NCI-H146 (cell line): ENCODE measurements around the gene KCNAB1.
A peak's percentile ranks its signal among the peaks of the same experiment; 100 is the strongest.

Experiments
- DNase-seq: peaks from one replicate; lab custom pipeline; 2025; lab: John Stamatoyannopoulos, UW

Gene KCNAB1

DNA sequence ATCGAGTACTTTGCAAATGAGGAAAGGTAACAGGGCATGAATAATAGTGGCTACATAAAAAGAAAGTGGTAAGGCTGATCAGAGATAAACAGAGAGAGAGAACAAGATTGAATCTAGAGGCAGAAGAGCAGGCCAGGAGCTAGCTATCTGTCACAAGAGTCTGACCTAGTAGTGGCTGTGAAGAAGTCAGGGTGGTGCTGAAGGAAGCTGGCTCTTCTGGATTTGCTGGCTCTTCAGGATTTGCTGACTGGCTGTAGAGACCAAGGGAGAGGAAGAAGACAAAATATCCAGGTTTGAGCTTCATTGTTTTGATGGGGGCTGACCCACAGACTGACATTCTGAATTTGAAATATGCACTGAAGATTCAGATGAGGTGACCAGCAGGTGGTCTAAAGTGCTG, 292.2 kb downstream of the KCNAB1 start:
- DNase-seq: no peak

DNA sequence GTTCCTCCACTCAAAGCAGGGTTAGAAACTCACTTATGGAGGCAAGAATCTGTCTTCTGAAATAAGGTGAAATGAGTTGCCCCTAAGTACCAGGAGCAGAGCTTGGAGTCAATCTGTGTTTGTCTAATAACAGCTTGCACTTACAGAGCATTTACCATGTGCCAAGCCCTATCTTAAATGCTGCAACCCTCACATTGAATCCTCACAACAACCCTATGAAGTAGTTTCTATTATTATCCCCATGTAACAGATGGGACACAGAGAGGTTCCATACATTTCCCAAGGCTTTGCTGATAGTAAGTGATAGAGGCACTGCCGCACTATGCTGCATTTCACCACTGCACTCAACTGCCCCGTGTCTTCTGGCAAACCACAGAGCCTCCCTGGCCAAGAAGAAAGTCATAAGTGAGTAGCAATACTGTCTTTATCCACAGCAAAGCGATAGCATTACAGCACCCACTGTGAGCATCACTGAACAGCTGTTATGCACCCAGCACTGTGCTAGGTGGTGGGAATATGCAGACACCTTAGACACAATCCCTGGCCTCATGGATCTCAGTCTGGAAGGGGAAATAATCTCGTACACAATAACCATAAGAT, 293.0 kb downstream of the KCNAB1 start:
- DNase-seq: no peak

GRCh38 chr3:156416846-156417558, 296.6 kb downstream of the KCNAB1 start:
- DNase-seq: no peak

- no peak for DNase-seq
These were observed 297.3 kb downstream of the KCNAB1 start for GRCh38 chr3:156417559-156418132.

DNA sequence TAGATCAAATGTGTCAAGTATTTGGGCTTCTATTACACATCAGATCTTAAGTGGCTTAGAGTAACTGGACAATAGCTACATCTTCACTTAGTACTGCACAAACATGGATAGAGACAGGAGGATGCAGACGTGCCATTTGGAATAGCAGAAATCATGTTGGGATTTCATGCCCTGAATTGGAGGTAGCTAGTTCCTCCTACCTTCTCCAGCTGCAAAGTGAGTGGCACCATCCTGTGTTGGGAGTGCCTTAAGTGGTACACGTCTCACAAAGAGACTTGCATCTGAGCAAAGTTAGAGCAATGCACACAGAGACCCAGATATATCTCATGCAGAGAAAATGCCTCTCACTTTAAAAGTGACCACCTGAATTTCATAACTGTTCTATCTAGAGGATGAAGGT, 298.1 kb downstream of the KCNAB1 start:
- DNase-seq: no peak

GRCh38 chr3:156421534-156421933, 301.2 kb downstream of the KCNAB1 start:
- DNase-seq: no peak

DNA sequence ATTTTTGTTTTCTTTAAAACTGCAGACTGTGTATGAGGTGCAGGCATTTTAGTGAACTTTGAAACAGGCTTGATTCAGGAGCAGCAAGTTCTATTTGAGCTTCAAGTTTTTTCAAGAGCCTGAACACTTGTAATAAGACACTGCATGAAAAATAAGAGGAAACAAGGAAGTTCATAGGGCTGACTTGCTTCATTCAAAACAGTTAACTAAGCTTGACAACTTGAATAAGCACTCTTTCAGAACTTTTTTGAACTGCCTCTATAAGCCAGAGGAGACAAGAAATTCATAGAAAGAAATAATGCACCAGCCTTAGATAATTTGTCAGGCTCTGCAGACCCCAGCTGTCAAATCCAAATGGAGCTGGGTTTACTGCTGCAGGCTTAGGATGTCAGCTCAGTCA, 304.4 kb downstream of the KCNAB1 start:
- no peak for DNase-seq

DNA sequence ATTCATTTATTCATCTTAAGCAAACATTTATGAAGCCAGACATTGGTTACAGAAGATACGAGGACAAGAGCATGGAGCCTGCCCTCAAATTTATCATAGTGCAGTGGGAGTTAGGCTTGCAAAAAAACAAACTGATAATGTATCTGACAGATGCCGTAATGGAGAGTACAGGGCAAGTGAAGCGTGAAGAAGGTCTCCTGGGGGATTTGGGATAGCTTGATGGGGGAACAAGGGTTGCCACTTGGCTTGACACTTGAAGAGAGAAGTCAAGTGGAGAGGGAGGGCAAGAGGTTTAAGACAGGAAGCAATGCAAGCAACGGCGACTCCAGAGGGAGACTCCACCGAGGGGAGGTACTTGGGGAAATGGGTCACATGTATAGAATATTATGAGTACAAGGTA, 305.3 kb downstream of the KCNAB1 start:
- DNase-seq: no peak

GRCh38 chr3:156429125-156429524, 308.7 kb downstream of the KCNAB1 start:
- no peak for DNase-seq

- no peak for DNase-seq
These were observed 311.2 kb downstream of the KCNAB1 start for GRCh38 chr3:156431334-156432124.

- no peak for DNase-seq
These were observed 312.2 kb downstream of the KCNAB1 start for GRCh38 chr3:156432563-156432962.

GRCh38 chr3:156433138-156433537, 312.8 kb downstream of the KCNAB1 start:
- no peak for DNase-seq

DNA sequence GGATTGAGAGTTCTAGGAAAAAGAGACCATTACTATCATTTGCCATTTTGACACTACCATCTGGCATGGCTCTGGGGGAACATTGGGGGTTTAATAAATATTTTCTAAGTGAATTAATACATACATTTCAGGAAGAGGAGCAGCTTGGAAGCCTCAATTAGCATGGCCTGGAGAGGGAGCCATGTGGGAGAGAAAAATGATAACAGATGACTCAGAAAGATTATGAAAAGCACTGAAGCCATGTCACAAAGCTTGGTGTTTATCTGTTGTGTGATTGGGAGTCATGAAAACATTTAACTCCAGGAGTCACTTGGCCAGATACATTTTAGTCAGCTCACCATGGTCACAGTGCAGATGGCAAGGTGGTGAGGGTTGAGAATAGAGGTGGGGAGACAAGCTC, 313.5 kb downstream of the KCNAB1 start:
- no peak for DNase-seq

GRCh38 chr3:156434921-156435320, 314.5 kb downstream of the KCNAB1 start:
- no peak for DNase-seq

DNA sequence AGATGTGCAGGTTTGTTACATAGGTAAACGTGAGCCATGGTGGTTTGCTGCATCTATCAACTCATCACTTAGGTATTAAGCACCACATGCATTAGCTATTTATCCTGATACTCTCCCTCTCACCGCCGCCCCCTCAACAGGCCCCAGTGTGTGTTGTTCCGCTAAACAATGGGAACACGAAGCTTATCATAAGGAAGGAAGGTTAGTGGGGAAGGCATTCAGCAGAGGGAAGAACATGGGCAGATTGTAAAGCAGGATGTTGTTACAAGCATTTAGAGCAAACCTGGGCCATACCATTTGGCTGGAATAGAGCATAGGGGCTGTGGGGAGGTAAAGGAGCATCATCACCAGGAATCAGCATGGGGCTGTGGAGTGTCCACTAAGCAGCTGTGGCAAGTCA, 322.7 kb downstream of the KCNAB1 start:
- DNase-seq: no peak

GRCh38 chr3:156445117-156446090, 325.0 kb downstream of the KCNAB1 start:
- no peak for DNase-seq

DNA sequence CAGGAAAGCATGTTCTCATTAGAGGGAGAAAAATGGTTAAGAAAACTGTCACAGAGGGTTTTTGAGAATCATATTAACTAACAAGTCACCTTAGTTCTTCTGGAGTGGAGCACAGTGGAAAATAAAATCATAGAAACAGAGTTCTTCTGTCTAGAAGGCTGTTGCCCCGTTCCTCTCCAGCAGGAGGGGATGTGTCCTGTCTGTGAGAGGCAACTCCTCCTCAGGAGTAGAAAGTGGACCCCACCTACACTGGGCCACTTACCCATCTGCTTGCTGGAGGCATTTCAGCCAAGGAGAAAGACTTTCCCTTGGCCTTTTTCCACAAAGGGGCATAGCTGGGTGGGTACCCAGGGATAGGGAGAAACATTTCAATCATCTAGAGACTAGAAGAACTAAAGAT, 327.9 kb downstream of the KCNAB1 start:
- peak; percentile 16 for DNase-seq

- peak; percentile 38 for DNase-seq
These were observed 329.6 kb downstream of the KCNAB1 start for GRCh38 chr3:156449710-156450574.

DNA sequence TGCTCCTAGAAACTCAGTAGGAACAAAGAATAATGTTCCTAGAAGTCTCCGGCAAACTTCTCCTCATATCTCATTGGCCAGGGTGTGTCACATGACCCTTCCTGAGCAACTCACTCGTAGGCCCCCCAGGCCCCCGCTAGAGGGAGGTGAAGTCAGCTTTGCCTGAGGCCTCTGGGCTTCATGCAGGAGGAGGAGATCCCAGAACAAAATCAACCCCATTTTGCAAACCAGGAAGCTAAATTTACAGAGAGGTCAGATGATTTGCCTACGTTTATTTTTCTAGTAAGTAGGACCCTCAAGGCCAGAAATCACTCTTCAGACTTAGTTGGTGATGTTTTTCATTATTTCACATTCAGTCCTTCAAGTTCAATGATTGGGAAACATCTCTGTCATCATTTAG, 335.5 kb downstream of the KCNAB1 start:
- DNase-seq: peak; percentile 15

- DNase-seq: peak; percentile 18
These were observed 336.4 kb downstream of the KCNAB1 start for GRCh38 chr3:156456771-156457224.
